Astrocyte of the spinal cord (primary cell): ENCODE results near the gene PDLIM5.
A peak's percentile ranks its signal among the peaks of the same experiment; 100 is the strongest.

Source experiments
- DNase-seq: peaks from one replicate; pipeline ENCODE4 v3.0.0; 2011; ENCODE audit warnings: low read depth, low spot score
- H3K4me3 ChIP-seq: 2 replicates; pipeline ENCODE4 v1.5.1; 2011; ENCODE audit warnings: low read depth, mild to moderate bottlenecking, low read length, moderate library complexity
- in situ Hi-C: cut with HindIII; loops from 2 replicates; pipeline ENCODE4 v1.10.0; 2017; ENCODE audit warnings: low sequenced_read_pairs
- TF ChIP-seq, protein P1 (sequence below): IDR thresholded peaks from 2 replicates; pipeline ENCODE4 v1.5.1; 2012; ENCODE audit warnings: low read depth, mild to moderate bottlenecking, low read length, inconsistent platforms

Gene PDLIM5

GRCh38 chr4:94454405-94454804 lies 2.7 kb downstream of the PDLIM5 start:
- DNase-seq, result peak; percentile 46
- H3K4me3 ChIP-seq, result peak overlapping the region; percentile 88
- TF ChIP-seq, protein P1, sequence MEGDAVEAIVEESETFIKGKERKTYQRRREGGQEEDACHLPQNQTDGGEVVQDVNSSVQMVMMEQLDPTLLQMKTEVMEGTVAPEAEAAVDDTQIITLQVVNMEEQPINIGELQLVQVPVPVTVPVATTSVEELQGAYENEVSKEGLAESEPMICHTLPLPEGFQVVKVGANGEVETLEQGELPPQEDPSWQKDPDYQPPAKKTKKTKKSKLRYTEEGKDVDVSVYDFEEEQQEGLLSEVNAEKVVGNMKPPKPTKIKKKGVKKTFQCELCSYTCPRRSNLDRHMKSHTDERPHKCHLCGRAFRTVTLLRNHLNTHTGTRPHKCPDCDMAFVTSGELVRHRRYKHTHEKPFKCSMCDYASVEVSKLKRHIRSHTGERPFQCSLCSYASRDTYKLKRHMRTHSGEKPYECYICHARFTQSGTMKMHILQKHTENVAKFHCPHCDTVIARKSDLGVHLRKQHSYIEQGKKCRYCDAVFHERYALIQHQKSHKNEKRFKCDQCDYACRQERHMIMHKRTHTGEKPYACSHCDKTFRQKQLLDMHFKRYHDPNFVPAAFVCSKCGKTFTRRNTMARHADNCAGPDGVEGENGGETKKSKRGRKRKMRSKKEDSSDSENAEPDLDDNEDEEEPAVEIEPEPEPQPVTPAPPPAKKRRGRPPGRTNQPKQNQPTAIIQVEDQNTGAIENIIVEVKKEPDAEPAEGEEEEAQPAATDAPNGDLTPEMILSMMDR, result no peak
- in situ Hi-C loops, result no loop called here

- peak; percentile 68 for DNase-seq
- TF ChIP-seq, protein P1, result no peak
- no peak overlapping the region for H3K4me3 ChIP-seq
- in situ Hi-C loops, result no loop called here
These were observed 3.3 kb downstream of the PDLIM5 start for GRCh38 chr4:94455081-94455480.

GRCh38 chr4:94457692-94458106 lies 6.0 kb downstream of the PDLIM5 start:
- TF ChIP-seq, protein P1, result no peak
- H3K4me3 ChIP-seq, result no peak overlapping the region
- peak; percentile 28 for DNase-seq
- in situ Hi-C loops, result no loop called here

DNA sequence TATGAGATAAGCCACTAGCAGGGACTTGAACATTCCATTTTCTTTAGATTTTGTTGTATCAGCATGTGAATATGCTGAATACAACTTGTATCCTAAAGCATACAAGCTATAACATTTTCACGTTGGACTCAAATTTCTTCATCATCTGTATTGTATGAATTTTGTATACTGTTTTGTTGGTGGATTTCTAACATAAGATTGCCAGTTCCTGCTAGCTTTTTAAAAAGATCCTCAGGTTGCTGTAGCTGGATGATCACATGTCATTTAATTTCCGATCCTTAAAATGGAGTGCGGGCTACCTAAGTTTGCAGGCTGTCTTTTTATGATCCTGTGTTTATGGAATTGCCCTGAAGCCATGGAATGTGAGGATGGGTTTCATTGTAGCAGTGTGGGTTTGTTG lies 6.9 kb downstream of the PDLIM5 start:
- TF ChIP-seq, protein P1, result no peak
- H3K4me3 ChIP-seq, result no peak overlapping the region
- no peak for DNase-seq
- in situ Hi-C loops, result no loop called here

DNA sequence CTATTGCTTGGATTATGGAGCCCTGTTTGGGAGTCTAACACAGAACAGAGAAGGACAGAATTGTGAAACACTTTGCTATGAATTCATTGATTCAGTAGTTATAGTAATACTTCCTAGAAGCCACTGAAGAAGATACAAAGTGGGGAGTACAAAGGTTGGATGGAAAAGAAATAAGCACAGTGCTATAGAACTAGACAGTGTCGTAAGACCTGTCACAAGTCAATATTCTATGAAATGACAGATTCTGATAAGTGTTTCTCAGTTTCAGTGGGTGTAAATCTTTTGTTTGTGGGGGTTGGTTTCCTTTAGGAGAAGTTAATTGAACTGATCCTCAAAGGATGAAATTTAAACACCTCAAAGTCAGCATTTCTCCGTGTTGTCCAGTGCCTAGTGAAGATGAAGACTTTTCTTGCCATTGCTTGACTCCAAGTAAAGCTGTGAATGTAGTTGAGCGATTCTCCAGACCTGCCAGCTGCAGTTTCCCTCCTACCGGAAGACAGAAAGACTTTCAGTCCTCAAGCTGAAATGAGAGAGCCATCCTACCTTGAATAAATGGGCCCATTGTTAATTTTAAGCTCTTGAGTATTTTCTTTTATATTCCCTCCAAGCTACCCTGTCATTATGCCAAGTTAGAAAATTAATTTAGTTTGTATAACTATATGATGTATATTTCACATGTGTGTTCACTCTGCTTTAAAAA lies 7.9 kb downstream of the PDLIM5 start:
- in situ Hi-C loops, result no loop called here

DNA sequence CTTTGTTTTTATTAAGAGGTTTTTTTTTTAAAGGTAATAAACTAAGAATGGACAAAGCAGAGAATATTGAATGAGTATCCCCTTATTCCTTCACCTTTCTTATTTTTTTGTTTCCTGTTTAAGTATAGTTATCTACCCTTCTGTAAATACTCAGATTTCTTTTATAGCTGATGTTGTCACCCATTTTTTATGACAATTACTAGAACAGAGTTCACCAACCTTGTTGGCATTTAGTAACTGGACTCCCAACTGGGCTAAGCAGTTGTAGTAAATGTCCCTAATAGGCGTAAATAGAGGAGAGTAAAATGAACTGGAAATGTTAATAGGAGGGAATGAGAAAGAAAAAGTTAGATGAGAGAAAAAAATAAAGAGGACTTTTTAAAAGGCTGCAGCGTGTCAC lies 9.8 kb downstream of the PDLIM5 start:
- no peak for DNase-seq
- no peak overlapping the region for H3K4me3 ChIP-seq
- TF ChIP-seq, protein P1, result no peak
- in situ Hi-C loops, result no loop called here

More for the DNA sequence above, 7.9 kb downstream of the PDLIM5 start:
- no peak for DNase-seq
- no peak overlapping the region for H3K4me3 ChIP-seq
- TF ChIP-seq, protein P1, result no peak
